Measurements from ENCODE around the gene RFC1. TPM values are rescaled to one million over a fixed set of nuclear protein-coding genes. Genes with fewer than 3 reads are reported as not detected.

The RFC1 gene
- total RNA-seq, 1 donor from 2014 or later, result 53.0 TPM

DNA sequence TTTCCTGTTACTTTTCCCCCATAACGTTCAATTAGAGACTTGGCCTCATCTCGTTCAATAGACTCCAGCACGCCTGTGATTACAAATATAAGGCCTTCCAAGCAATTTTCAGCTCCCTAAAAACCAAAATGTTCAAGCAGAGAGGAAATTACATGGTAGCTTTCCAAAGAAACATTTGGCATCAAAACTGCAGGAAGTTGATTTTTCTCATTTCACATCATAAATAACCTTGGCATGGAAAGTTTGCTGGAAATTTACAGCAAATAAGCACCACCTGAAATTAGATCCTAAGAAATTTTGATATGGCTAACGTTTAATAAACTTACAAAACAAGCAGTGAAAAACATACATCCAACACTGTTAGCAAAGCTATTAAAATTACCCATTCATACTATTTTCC lies 53.3 kb downstream of the RFC1 start:
- Mint-ChIP-seq H3K36me3 (peaks cover 27% of the 10 kb centered on the region), H3K4me1 (ENCODE audit: unreplicated experiment) (no peaks in the 10 kb centered on the region), H3K4me3 (no peak overlapping the region), H3K9me3 (no peaks in the 10 kb centered on the region), H3K27me3 (no peaks in the 10 kb centered on the region), H3K27ac (no peak overlapping the region)
- DNase-seq (ENCODE audit: extremely low spot score, unreplicated experiment), result no peak
- TF ChIP-seq, protein P1, sequence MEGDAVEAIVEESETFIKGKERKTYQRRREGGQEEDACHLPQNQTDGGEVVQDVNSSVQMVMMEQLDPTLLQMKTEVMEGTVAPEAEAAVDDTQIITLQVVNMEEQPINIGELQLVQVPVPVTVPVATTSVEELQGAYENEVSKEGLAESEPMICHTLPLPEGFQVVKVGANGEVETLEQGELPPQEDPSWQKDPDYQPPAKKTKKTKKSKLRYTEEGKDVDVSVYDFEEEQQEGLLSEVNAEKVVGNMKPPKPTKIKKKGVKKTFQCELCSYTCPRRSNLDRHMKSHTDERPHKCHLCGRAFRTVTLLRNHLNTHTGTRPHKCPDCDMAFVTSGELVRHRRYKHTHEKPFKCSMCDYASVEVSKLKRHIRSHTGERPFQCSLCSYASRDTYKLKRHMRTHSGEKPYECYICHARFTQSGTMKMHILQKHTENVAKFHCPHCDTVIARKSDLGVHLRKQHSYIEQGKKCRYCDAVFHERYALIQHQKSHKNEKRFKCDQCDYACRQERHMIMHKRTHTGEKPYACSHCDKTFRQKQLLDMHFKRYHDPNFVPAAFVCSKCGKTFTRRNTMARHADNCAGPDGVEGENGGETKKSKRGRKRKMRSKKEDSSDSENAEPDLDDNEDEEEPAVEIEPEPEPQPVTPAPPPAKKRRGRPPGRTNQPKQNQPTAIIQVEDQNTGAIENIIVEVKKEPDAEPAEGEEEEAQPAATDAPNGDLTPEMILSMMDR (conservative IDR thresholded peaks at IDR 0.05), result no peak

DNA sequence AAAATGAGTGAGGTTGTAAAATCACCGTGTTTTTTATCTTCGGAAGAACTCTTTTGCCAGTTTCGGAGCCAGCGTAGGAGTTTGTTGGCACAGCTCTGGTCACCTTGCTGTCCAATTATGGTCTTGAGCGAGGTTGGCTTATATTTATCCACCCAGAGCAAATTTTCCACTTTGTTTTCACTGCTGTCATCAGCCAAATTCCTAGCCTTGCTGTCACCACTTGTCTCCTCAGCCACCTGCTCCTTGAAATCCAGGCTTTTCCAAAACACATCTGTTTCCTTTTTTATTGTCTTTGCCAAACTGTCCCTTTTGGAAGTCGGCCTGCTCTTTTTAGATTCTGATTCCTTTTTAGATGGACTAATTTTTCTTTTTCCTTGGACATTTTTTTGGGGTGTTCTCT lies 57.6 kb downstream of the RFC1 start:
- Mint-ChIP-seq H3K4me1 (ENCODE audit: unreplicated experiment) (no peaks in the 10 kb centered on the region), H3K27ac (no peak overlapping the region), H3K9me3 (no peaks in the 10 kb centered on the region), H3K27me3 (no peaks in the 10 kb centered on the region), H3K4me3 (no peak overlapping the region), H3K36me3 (peaks cover 25% of the 10 kb centered on the region)
- no peak for DNase-seq (ENCODE audit: extremely low spot score, unreplicated experiment)
- TF ChIP-seq, protein P1 (conservative IDR thresholded peaks at IDR 0.05), result no peak

DNA sequence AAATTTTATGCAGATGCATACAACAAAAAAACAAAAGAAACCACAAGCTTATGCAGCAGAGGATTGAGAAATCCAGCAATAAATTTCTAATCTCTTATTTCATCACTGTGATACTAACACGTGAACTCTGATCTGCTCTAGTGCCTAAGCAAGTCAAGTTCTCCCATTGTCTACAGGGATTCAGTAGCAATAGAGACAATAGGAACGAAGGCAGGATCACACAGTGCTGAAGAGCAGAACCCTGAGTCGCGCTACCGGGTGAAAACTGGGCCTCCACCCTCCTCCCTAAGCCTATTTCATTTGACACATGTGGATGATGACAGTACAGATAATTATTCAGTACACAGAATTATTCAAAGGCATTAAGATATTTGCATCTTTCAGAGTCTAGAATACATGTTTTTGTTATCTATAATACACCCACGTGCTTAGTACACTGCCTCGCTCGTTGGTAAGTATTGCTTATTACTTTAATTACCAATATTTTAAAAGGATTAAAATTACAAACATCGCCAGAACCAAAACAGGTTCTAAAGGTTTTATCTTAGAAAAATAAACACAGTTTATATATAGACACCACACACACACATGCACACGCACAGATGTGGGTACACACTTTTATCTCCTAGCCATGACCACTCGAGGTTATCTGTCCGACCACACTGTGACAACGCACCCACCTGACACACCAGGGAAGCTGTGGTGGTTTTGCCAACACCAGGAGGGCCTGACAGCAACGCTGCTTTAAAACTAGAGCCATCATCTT lies 60.1 kb downstream of the RFC1 start:
- Mint-ChIP-seq H3K9me3 (no peaks in the 10 kb centered on the region), H3K36me3 (peaks cover 30% of the 10 kb centered on the region), H3K4me3 (no peak overlapping the region), H3K27ac (no peak overlapping the region), H3K27me3 (no peaks in the 10 kb centered on the region), H3K4me1 (ENCODE audit: unreplicated experiment) (no peaks in the 10 kb centered on the region)
- TF ChIP-seq, protein P1 (conservative IDR thresholded peaks at IDR 0.05), result no peak
- DNase-seq (ENCODE audit: extremely low spot score, unreplicated experiment), result no peak

DNA sequence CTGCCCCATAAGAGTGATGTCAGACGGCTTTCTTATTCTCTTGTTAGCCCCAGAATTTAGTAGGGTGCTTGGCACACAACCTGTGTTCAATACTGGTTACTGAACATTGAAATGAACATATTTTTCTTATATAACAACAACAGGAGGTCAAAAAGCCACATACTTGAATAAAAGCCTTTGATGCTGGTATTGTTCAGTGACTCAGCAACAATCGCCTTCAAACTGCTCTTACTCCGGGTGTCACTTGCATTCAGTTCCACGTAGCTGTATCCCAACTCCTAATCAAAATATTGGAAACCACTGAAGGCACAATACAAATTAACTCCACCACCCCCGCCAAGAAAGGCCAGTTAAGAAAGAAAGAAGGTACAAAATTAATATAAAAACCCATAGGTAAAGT lies 61.5 kb downstream of the RFC1 start:
- Mint-ChIP-seq H3K36me3 (peaks cover 35% of the 10 kb centered on the region), H3K27me3 (no peaks in the 10 kb centered on the region), H3K27ac (no peak overlapping the region), H3K4me1 (ENCODE audit: unreplicated experiment) (no peaks in the 10 kb centered on the region), H3K4me3 (no peak overlapping the region), H3K9me3 (no peaks in the 10 kb centered on the region)
- DNase-seq (ENCODE audit: extremely low spot score, unreplicated experiment), result no peak
- TF ChIP-seq, protein P1 (conservative IDR thresholded peaks at IDR 0.05), result no peak

DNA sequence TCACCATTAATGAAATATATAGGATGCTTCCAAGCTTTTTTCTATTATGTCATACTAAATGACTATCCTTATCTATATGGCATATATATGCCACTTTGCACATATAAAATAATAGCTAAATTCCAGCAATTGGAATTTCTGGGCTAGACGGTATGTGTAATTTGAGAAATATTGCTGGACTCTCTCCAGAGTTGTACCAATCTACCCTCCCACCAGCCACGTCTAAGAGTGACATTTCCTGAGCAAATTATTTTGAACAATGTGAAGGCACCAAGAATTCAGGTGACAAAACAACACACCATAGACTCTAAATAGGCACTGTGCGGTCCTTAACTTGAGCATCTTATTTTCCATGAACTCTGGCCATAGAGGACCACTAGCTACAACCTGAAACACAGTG lies 62.3 kb downstream of the RFC1 start:
- H3K4me1 Mint-ChIP-seq (ENCODE audit: unreplicated experiment), result no peaks in the 10 kb centered on the region
- H3K9me3 Mint-ChIP-seq, result no peaks in the 10 kb centered on the region
- no peak overlapping the region for H3K4me3 Mint-ChIP-seq
- H3K36me3 Mint-ChIP-seq, result peaks cover 32% of the 10 kb centered on the region
- no peaks in the 10 kb centered on the region for H3K27me3 Mint-ChIP-seq
- DNase-seq (ENCODE audit: extremely low spot score, unreplicated experiment), result no peak
- H3K27ac Mint-ChIP-seq, result no peak overlapping the region
- TF ChIP-seq, protein P1 (conservative IDR thresholded peaks at IDR 0.05), result no peak

Measured in type B pancreatic cell (in vitro differentiated cells).